Mesothelial cell of epicardium (in vitro differentiated cells): ENCODE data around the gene ME2. TPM values are rescaled to one million over a fixed set of nuclear protein-coding genes. Genes with fewer than 3 reads are reported as not detected.

ENCODE experiments used
- DNase-seq, 2 experiments: peaks; one replicate each; pipeline ENCODE4 v3.0.0; 2021; ENCODE audit warnings: low spot score in 2 of 2; ENCODE audit not compliant: unreplicated experiment in 2 of 2
- H3K27ac Mint-ChIP-seq: 2 replicates; pipeline ENCODE4 v1.8.0; 2021; ENCODE audit warnings: mixed read lengths
- H3K27me3 Mint-ChIP-seq: 2 replicates; pipeline ENCODE4 v1.8.0; 2021; ENCODE audit warnings: low read depth, mixed read lengths
- H3K36me3 Mint-ChIP-seq: 2 replicates; pipeline ENCODE4 v1.8.0; 2021; ENCODE audit warnings: mixed read lengths
- H3K4me1 Mint-ChIP-seq: 2 replicates; pipeline ENCODE4 v1.8.0; 2021; ENCODE audit warnings: mixed read lengths
- H3K4me3 Mint-ChIP-seq: 2 replicates; pipeline ENCODE4 v1.8.0; 2021; ENCODE audit warnings: mild to moderate bottlenecking, moderate library complexity, mixed read lengths
- H3K9me3 Mint-ChIP-seq: 2 replicates; pipeline ENCODE4 v1.8.0; 2021; ENCODE audit warnings: mixed read lengths
- CTCF ChIP-seq: fragments of 200-600 bp; sonication (generic); IDR thresholded peaks from one replicate; pipeline ENCODE4 v1.5.0; 2021; ENCODE audit warnings: antibody characterized with exemption; ENCODE audit not compliant: unreplicated experiment
- total RNA-seq: library from RNA; stranded (reverse); gene quantifications from 3 replicates; pipeline ENCODE4 v1.2.1, GENCODE V29; 2021

Gene ME2
- total RNA-seq, 1 donor from 2014 or later: 37.3 TPM

- DNase-seq: no peak
- Mint-ChIP-seq H3K9me3 (peaks cover 9% of the 10 kb centered on the region), H3K36me3 (peaks cover 35% of the 10 kb centered on the region), H3K4me1 (peaks cover 10% of the 10 kb centered on the region), H3K4me3 (no peak overlapping the region), H3K27me3 (no peaks in the 10 kb centered on the region), H3K27ac (no peak overlapping the region)
- TF ChIP-seq CTCF: no peak
Observed at GRCh38 chr18:50911006-50911405, 32.1 kb downstream of the ME2 start.

GRCh38 chr18:50917021-50917420 is 38.1 kb downstream of the ME2 start:
- Mint-ChIP-seq H3K27ac (no peak overlapping the region), H3K4me1 (peaks cover 6% of the 10 kb centered on the region), H3K27me3 (no peaks in the 10 kb centered on the region), H3K9me3 (no peaks in the 10 kb centered on the region), H3K36me3 (peaks cover 26% of the 10 kb centered on the region), H3K4me3 (no peak overlapping the region)
- no peak for DNase-seq
- TF ChIP-seq CTCF: no peak

- H3K27me3 Mint-ChIP-seq: no peaks in the 10 kb centered on the region
Observed at GRCh38 chr18:50918153-50918552, 39.2 kb downstream of the ME2 start.

GRCh38 chr18:50924372-50924771 is 45.5 kb downstream of the ME2 start:
- no peak for DNase-seq
- H3K9me3 Mint-ChIP-seq: peaks cover 16% of the 10 kb centered on the region
- TF ChIP-seq CTCF: no peak
- no peaks in the 10 kb centered on the region for H3K27me3 Mint-ChIP-seq
- H3K4me3 Mint-ChIP-seq: no peak overlapping the region
- H3K4me1 Mint-ChIP-seq: no peaks in the 10 kb centered on the region
- H3K27ac Mint-ChIP-seq: no peak overlapping the region
- peaks cover 49% of the 10 kb centered on the region for H3K36me3 Mint-ChIP-seq

More at GRCh38 chr18:50918153-50918552, 39.2 kb downstream of the ME2 start:
- Mint-ChIP-seq H3K27ac (no peak overlapping the region), H3K4me3 (no peak overlapping the region), H3K36me3 (peaks cover 32% of the 10 kb centered on the region), H3K4me1 (peaks cover 6% of the 10 kb centered on the region), H3K9me3 (no peaks in the 10 kb centered on the region)
- no peak for DNase-seq
- TF ChIP-seq CTCF: no peak

GRCh38 chr18:50926521-50926920 is 47.6 kb downstream of the ME2 start:
- no peak for DNase-seq
- Mint-ChIP-seq H3K36me3 (peaks cover 42% of the 10 kb centered on the region), H3K27me3 (no peaks in the 10 kb centered on the region), H3K4me1 (no peaks in the 10 kb centered on the region), H3K9me3 (peaks cover 16% of the 10 kb centered on the region), H3K4me3 (no peak overlapping the region), H3K27ac (no peak overlapping the region)
- TF ChIP-seq CTCF: no peak

GRCh38 chr18:50928551-50928950 is 49.6 kb downstream of the ME2 start:
- H3K36me3 Mint-ChIP-seq: peaks cover 40% of the 10 kb centered on the region
- H3K27ac Mint-ChIP-seq: no peak overlapping the region
- no peak for DNase-seq
- no peak overlapping the region for H3K4me3 Mint-ChIP-seq
- TF ChIP-seq CTCF: no peak
- H3K9me3 Mint-ChIP-seq: peaks cover 16% of the 10 kb centered on the region
- no peaks in the 10 kb centered on the region for H3K27me3 Mint-ChIP-seq
- H3K4me1 Mint-ChIP-seq: no peaks in the 10 kb centered on the region
